HEK293 (cell line): ENCODE data around the gene DMD.

Experiments
- CTCF ChIP-seq: fragments of 450-650 bp; formaldehyde crosslinking; IDR thresholded peaks from 2 replicates; pipeline ENCODE4 v1.5.1; 2016; ENCODE audit warnings: missing biosample characterization, missing genetic modification characterization
- EGR2 ChIP-seq: fragments of 450-650 bp; formaldehyde crosslinking; IDR thresholded peaks from 2 replicates; pipeline ENCODE4 v1.5.1; 2016; ENCODE audit warnings: low read depth, missing biosample characterization, missing genetic modification characterization
- ZNF335 ChIP-seq: fragments of 450-650 bp; formaldehyde crosslinking; conservative IDR thresholded peaks from 2 replicates; pipeline ENCODE4 v1.5.1; 2016; ENCODE audit warnings: missing biosample characterization, missing genetic modification characterization

GRCh38 chrX:31547416-31547815, 1663.9 kb downstream of the DMD start:
- TF ChIP-seq CTCF (no peak), ZNF335 (tag by site-specific recombination) (no peak), EGR2 (tag by site-specific recombination) (no peak)
